NK-92 (cell line): ENCODE data around the gene NEU4.
"Not testable (repeated sequence)": the region's sequence is repeated elsewhere in the genome, so short reads cannot be mapped to it uniquely, and the experiment has no call there.

Experiments
- DNase-seq: peaks from one replicate; lab custom pipeline; 2025; ENCODE audit not compliant: unreplicated experiment; lab: John Stamatoyannopoulos, UW

Gene NEU4

GRCh38 chr2:241812730-241813643 is 4.0 kb downstream of the NEU4 start:
- no peak for DNase-seq

GRCh38 chr2:241813644-241814392 is 4.8 kb downstream of the NEU4 start:
- no peak for DNase-seq

DNA sequence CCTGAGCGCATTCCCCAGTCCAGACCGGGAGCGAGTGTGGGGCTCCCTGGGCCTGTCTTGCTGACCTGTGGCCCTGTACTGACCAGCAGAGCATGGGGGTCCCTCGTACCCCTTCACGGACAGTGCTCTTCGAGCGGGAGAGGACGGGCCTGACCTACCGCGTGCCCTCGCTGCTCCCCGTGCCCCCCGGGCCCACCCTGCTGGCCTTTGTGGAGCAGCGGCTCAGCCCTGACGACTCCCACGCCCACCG is 5.3 kb downstream of the NEU4 start:
- no peak for DNase-seq

DNA sequence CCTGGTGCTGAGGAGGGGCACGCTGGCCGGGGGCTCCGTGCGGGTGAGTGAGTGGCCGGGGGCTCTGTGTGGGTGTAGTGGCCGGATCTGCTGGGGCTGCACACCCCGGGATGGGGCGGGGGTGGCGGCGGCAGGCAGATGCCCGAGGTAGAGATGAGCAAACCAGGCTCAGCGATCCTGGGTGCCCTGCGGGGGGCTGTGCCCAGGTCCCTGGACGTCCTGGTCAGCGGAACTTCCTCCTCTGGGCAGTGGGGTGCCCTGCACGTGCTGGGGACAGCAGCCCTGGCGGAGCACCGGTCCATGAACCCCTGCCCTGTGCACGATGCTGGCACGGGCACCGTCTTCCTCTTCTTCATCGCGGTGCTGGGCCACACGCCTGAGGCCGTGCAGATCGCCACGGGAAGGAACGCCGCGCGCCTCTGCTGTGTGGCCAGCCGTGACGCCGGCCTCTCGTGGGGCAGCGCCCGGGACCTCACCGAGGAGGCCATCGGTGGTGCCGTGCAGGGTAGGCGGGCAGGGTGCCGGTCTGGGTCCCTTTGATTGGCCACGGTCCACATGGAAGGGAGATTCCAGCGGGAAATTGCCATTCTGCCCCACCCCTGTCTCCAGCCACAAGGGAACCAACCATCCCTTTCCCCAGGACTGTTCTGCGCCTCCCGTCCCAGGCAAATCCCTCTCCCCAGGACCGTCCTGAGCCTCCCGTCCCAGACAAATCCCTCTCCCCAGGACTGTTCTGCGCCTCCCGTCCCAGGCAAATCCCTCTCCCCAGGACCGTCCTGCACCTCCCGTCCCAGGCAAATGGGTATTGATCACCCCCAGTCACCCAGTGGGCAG is 5.9 kb downstream of the NEU4 start:
- no peak for DNase-seq

- DNase-seq: no peak
These were observed 6.8 kb downstream of the NEU4 start for GRCh38 chr2:241815477-241816430.

- no peak for DNase-seq
These were observed 7.6 kb downstream of the NEU4 start for GRCh38 chr2:241816431-241817121.

DNA sequence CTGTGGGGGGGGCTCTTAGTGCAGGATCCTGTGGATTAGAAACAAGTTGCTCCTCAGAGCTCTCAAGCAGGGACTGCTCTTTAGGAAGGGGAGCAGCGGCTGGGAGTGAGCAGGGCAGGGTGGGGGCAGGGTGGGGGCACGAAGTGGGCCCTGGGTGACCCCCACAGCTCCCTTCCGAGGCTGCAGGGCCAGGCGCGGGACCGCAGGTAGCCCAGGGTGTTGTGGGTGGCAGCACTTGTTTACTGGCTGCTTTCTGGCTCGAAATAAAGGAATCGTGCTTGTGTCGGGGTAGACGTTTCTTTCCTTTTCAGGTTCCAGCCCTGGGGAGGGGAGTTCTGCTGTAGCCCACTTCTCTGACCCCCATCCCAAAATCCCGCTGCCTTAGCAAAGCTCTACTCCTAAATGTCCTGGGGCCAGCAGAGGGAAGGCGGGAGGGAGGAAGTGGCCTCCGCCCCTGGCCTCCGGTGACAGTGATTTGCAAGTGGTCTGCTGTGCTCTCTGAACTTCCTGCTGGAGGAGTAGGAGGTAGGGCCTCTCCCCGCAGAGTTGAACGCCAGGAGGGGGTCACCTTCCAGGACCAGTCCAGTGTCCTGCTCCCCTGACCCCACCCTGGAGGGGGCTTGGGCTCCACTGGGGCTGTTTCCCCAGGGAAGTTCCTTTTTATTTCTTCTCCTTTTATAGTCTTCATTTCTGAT is 8.3 kb downstream of the NEU4 start:
- no peak for DNase-seq

GRCh38 chr2:241817821-241818215 is 8.8 kb downstream of the NEU4 start:
- not testable (repeated sequence) for DNase-seq

DNA sequence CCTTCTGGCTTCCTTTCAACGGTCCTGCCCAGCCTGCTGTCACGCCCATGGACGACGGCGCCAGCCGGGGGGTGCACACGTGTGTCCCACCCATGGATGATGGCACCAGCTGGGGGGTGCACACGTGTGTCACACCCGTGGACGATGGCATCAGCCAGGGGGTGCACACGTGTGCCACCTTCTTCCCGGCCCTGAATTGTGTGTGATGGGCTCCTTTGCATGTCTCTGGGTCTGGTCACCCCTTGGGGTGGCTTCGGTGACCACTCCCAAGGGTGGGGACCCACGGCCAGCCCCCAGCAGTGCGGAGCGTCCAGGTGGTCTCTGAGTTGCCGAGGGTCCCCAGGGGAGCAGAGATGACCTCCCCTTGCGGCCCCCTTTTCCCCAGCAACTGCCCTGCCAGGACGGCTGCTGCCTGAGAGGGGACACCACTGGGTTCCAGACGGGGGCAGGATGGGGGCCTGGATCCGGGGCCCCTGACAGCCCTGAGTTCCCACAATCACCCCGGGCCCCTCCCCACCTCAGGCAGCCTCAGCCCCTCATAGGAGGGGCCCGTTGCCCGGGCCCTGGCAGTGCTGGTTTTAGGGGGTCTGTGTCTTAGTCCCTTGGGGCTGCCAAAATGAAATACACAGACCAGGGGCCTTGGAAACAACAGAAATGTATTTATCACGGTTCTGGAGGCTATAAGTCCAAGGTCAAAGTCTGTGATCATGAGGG is 9.4 kb downstream of the NEU4 start:
- no peak for DNase-seq

DNA sequence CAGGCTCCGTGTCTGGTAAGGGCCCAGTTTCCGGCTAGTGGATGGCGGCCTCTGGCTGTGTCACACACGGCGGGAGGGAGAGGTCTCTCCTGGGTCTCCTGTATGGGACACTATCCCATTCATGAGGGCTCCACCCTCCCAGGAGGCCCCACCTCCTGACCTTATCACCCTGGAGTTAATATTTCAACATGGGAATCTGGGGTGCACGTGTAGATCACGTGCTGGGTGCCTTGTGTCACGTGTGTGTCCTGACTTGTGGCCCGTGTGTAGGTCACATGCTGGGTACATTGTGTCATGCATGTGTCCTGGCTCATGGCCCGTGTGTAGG is 9.9 kb downstream of the NEU4 start:
- DNase-seq: no peak

DNA sequence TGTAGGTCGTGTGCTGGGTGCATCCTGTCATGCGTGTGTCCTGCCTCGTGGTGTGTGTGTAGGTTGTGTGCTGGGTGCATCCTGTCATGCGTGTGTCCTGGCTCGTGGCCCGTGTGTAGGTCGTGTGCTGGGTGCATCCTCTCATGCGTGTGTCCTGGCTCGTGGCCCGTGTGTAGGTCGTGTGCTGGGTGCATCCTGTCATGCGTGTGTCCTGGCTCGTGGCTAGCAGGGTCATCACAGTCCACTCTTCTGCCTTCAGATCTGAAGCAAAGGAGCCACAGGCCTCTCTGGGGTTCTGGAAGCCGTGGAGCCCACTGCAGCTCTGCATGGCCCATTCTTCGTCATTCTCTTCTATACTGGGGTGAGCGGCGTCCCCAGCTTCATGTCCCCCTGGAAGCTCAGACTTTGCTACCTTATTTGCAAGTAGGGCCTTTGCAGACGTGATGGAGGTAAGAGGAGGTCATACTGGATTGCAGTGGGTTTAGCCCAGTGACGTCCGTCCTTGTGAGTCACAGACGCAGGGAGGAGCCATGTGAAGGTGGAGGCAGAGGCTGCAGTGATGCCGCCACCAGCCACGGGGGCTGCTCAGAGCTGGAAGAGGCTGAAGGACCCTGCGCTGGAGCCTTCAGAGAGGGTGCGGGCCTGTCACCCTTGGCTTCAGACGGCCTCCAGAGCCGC is 11.1 kb downstream of the NEU4 start:
- not testable (repeated sequence) for DNase-seq

- no peak for DNase-seq
These were observed 11.8 kb downstream of the NEU4 start for GRCh38 chr2:241820625-241821384.

- DNase-seq: no peak
These were observed 12.7 kb downstream of the NEU4 start for GRCh38 chr2:241821460-241822263.

DNA sequence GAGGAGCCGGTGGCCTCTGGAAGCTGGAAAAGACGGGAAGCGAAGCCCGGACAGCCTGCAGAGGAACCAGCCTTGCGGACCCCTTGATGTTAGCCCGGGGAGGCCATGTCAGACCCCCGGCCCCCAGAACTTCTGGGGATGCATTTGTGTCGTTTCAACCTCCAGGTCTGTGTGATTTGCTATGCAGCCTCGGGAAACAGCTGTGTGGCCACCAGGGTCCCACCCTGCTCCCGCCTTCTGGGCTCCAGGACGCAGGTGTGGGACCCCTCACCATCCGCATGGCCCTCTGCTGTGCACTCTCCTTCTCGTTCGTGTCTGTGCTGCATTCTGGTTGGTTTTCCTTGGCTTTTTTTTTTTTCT is 13.3 kb downstream of the NEU4 start:
- DNase-seq: no peak

DNA sequence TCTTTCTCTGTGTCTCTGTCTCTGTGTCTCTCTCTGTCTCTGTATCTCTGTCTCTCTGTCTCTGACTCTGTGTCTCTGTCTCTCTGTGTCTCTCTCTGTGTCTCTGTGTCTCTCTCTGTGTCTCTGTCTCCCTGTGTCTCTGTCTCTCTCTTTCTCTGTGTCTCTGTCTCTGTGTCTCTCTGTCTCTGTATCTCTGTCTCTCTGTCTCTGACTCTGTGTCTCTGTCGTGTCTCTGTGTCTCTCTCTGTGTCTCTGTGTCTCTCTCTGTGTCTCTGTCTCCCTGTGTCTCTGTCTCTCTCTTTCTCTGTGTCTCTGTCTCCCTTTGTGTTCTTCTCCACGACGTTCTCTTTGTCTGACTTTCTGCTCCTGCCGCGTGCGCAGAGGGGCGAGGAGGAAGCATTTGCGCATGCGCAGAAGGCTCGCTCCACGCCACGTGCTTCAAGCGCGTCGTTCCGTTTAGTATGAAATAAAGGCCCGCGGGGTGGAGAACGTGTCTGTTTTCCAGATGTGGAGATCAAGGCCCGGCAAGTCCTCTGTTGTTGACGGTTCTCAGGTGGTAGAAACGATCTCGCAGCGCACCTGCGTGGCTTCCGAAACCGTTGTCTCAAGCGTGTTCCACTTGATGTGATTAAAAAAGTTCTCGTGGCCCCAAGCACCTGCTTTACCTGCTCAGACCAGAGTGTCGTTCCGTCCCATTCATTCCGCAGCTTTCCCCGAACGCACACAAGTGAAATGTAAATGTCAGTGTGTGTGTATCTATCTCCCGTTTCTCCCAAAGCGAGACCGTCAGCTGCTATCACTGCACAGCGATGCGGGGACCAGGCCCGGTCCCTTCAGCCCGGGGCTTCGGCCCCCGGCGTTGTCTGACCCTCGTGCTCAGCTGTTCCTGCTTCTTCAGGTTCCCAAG is 14.8 kb downstream of the NEU4 start:
- not testable (repeated sequence) for DNase-seq

- DNase-seq: no peak
These were observed 18.4 kb downstream of the NEU4 start for GRCh38 chr2:241827394-241827793.
